Glomerular visceral epithelial cell (primary cell): ENCODE measurements around the gene SAFB2.

ENCODE experiments used
- DNase-seq: peaks from one replicate; pipeline ENCODE4 v3.0.0-alpha.2; 2016; ENCODE audit errors: extremely low spot score

Gene SAFB2

DNA sequence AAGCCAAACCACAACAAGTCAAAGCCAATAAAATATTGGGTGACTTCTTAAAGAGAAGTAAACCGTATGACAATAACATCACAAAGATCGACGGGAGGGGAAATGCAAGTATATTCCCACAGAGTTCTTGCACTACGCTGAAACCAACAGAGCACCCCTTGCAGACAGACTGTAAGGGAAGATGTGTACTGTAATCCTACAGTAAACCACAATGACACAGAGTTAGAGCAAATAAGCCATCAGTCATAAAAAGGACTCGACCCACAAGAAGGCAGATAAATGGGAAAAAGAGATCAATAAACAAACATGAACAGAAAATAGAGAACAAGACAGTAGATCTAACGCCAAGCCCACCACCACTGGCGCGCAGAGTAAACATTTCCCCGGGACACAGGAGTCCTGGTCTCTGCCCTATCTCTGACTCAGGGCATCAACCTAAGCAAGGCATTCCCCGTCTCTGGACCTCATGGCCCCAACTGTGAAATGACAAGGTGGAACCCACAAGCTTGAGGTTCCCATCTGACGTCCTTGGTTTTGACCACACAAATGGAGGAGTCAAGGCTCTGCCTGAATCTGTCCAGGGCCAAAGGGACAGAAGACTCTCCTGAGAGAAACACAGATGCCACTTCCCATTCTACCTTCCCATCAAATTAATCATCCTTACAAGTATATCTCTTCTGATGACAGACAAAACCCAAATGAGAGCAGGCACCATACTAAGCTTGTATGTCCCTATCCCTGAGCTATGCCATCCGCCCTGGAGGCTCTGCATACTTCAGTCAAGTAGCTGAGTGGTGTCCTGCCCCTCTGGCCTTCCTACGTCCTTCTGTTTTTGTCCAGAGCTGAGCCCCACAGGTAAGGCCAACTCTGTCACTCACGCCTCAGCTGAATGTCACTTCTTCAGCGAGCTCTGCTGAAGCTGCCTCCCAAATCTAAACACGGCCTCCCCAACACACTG is 15.0 kb downstream of the SAFB2 start:
- DNase-seq, result no peak

DNA sequence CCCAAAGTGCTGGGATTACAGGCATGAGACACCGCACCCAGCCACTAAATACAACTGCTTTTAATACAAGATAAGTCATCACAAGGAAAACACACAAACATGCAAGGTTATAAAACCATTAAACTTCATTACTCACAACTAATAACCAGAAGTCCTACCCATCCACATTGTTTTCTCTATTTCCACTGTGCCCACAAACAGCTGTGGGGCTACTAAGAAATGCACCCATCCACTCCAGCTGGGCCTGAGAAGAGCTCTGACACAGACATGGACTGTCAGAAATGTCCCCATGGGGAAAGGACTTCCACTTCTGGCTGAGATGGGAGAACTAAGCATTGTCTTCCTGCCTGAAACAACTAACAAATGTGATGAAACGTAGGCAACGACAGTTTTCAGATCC is 17.2 kb downstream of the SAFB2 start:
- DNase-seq, result no peak

DNA sequence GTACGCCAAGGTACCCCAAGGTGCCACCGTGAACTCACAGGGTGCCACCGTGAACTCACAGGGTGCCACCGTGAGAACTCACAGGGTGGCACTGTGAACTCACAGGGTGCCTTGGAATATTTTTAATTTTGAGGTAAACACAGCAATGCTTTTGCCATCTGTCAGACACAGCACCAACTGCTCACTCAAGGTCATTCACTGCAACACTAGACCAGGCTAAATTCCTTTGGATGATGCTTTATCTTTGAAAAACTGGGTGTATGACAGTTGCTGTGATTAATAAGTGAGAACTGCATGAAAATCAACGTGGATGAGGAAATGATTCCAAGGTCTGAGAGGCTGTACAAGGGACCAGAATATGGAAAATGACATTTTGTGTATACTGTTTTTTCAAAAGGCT is 18.9 kb downstream of the SAFB2 start:
- no peak for DNase-seq

DNA sequence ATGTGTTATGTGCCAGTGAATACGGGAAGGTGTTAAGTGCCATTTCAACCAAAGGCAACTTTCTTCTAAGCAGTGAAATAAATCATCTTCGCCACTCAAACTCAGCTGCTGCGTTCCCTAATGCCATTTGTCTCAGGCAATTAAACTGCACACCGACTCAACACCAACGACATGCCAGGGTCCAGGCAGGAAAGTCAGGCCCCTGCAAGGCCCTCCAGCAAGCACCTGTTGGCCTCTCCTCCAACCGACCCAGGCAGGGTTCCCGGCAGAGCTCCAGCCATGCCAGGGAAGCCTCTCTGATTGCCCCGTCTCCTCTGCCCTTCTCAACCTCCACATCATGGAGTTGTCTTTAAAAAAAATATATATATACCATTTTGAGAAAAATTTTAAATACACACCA is 21.8 kb downstream of the SAFB2 start:
- DNase-seq, result no peak

DNA sequence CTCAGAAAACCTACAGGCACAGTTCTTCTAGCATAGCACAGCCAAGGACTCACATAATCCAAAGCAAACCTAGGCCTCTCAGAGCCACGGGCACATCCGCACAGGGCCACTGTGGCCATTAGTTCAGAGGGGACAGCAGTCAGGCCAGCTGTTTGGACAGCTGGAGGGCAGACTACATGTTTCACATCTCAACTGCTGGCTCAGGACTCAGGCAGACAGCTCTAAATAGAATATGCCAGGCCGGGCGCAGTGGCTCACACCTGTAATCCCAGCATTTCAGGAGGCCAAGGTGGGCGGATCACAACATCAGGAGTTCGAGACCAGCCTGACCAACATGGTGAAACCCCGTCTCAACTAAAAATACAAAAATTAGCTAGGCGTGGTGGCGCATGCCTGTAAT is 26.8 kb downstream of the SAFB2 start:
- DNase-seq, result no peak

DNA sequence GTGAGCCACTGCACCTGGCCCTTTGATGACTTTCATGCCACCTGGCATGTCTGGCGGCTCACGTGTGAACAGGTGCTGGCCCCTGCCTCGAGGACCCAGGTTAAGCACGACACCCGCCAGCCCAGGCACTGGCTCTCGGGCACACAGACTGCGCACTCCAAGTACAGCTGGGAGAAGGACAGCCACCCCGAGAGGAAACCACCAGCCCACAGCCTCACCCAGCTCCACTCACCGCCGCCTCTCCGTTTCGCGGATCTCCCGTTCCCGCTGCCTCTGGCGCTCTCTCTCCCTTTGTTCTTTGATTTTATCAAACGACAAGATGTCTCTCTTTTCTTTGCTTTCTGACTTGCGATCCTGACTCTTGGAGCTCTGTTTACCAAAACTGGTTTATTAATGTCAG is 27.4 kb downstream of the SAFB2 start:
- DNase-seq, result no peak

DNA sequence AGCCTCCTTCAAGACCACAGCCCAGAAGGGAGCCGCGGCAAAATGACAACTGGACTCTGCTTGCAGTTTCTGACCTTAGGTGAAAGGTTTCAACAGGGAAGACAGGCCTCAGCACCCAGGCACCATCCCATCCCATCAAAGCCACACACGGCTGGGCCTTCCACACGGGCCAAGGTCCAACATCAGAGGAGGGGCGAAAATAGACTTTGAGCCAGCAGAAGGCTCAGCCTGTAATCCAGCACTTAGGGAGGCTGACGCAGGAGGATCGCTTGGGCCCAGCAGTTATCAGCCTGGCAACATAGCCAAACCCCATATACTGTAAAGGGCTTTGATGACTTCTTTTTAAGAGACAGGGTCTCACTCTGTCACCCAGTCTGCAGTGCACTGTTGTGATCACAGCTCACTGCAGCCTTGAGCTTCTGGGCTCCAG is 28.0 kb downstream of the SAFB2 start:
- DNase-seq, result no peak

DNA sequence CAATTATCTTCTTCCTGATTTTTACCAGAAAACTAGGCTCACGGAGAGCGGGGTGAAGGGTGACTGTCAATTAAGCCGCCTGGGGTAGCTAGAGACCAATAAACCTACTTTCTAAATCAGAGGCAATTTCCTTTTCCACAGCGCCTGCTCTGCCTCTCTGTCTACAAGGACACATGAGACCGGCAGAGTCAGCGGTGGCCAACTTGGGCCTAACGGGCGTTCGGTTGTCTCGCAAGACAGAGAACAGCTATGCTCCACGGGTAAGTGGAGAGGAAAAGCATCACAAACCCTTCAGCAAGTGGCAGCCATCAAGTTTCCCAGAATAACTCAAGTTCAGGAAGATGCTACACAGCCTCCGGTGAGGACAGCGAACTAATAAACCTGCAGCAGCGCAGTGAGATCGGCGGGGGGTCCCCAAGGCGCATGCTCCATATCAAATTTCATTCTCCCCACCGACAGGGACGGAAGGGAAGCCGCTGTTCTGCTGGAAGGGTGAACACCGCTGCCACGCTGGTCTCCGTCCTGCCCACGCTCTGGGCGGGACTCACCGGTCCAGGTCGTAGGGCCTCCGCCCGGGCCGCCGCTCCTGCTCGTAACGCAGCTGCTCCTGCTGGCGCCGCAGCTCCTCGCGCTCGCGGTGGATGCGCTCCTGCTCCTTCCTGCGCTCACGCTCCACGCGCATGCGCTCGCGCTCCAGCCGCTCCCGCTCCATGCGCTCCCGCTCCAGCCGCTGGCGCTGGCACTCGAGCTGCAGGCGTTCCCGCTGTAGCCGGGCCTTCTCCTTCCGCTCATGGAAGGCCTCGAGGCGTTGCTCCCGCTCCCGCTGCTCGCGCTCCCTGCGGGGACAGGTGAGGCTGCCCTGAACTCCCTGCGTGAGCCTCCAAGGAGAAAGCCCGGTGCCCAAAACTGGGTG is 29.0 kb downstream of the SAFB2 start:
- DNase-seq, result no peak

DNA sequence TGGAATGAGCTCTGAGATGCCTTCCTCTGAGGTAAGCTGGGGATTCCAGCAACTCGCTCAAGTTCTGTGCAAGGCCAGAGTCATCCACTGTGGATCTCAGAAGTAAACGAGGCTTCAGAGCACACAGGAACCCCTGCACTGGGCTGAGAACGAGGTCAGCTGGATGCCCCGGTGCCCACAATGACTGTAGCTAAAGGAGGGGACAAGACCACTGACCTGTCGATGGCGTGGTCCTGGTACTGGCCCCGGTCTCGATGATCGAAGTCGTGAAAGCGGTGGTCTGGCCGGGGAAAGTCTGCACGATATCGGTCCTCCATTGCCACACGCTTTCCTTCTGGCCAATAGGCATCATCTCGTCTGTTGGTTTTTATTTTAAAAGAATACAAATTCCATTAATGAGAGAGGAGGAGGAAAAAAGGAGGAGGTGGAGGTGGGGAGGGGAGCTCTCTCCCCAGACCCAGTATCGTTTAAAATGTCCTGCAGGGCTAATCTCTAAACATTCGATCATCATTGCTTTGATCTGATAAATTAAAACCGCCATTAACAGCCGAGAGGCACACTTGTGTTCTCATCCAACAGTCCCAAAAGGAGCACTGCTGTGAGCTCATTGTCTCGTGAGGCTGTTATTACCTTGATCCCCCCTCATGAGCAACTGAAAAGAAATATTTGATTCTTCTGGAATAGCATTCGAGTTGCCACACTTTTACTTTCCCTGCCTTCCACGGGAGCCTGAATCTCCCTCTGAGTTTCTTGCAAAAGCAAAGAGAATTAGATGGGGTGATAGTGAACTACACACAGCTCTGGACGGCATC is 29.8 kb downstream of the SAFB2 start:
- no peak for DNase-seq

DNA sequence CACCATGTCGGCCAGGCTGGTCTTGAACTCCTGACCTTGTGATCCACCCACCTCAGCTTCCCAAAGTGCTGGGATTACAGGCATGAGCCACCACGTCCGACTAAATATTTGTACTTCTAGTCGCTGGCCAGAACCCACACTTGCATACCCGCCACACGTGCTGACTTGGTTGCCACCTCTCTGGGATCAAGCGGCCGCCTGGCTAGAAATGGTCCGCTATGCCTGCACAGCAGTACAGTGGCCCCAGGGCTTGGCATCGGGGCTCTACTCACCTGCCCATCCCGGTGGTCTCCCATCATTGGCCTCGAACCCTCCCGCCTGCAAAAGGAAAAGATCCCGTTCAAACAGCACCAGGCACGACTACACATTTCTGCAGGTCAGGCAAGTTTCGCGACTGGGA is 31.1 kb downstream of the SAFB2 start:
- no peak for DNase-seq

DNA sequence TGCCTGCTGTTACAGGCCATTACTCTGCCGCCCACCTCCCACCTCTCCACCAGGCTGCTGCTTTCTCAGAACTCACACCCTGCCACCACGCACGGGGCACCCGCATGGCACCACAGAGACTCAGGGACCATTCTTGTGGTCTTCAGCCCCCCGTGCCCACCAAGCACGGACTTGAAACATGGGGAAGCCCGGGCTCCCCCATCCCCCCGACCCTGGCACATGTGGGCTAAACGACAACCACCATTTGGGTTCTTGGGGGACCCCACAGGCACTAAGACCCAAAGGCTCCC is 31.8 kb downstream of the SAFB2 start:
- DNase-seq, result no peak

DNA sequence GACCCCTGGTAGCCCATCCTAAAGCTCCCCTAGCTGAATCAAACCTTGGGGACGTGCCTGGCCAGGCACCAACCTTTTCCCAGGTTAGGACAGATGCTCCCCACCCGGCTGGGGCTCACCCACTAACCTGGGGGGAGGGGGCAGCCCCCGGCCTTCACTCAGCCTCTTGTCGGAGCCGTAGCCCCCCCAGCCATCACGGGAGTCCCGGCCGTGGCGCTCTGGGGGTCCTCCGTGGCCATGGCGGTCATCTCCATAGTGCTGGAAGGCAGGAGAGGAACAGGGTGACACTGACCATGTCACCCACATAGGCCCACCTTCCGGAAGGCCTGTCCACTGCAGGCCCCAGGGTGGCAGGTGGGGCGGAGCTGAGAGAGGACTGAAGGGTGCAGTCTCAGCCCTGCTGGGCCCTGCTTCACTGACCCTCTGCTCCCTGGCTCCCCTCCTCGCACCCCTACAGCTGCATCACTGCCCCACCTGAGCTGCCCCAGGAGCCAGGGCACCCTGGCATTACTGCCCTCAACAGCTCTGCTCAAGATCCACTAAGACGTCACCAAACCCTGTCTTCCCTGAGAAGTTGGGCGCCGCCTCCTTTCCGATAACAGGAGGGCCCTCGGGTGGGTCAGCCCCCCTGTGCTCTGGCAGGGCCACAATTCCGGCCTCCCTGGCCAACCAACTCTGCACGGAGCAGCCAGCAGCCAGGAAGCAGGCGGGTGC is 32.3 kb downstream of the SAFB2 start:
- no peak for DNase-seq

DNA sequence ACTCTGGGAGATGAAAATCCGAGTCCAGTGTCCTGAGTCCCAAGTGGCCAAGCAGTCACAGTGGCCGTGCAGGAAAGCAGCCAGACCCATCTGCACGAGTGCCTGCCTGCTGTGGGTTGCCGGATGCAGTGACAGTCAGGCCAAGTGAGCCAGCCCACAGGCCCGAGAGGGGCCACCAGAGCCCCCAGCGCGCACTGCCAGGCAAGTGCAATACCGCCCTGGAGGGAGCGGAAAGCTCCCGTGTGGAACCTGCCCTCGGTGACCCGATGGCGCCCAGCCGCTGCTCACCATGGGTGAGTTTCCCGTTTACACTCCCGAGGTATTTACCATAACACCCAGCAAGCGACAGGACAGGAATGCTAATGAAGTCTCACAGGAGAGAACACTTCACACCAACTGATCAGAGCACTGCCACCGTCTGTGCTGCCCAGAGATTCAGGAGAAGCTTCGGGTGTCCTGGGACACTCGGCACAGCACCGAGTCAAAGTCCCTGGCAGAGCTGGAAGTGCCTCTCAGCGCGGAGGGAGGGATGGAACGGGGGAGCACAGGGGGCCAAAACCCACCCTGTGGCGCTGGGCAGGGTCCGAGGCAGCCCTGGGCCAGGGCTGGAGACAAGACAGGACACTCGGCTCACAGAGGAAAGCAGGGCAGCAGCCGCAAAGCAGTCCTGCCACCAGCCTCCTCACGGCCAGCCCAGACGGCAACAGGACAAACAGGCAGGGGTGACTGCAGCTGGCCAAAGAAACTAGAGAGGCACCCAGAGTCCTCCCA is 33.5 kb downstream of the SAFB2 start:
- no peak for DNase-seq

DNA sequence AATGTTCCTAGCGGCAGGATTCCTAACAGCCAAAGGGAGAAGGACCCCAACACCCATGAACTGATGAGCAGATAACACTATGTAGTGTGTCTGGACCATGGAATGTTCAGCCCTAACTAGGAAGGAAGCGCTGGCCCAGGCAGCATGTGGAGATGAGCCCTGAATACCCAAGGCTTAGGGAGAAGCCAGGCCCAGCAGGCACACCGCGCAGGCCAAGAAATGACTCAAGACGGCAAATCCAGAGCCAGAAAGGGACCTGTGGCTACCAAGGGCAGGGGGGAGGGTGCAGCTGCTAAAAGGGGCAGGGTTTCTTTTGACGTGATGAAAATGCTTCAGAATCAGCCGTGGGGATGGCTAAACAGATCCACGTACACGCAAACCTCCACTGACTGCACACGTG is 34.1 kb downstream of the SAFB2 start:
- no peak for DNase-seq

DNA sequence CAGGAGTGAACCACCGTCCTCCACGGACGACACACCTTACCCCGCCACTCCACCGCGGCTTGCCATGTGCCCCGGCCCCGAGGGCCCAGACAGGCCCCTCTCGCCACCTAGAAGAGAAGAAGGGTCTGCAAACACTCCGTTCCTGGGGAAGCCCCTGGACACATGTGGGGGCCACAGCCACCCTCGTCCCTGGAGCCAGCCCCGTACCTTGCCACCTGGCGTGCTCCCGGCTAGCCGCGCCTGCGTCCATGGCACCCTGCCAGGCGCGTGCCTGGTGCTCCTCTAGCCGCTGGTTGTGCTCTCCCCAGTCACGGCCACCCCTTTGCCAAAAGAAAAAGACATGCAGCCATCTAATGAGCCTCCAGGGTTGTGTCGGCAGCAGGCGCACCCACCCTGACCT is 34.9 kb downstream of the SAFB2 start:
- no peak for DNase-seq

DNA sequence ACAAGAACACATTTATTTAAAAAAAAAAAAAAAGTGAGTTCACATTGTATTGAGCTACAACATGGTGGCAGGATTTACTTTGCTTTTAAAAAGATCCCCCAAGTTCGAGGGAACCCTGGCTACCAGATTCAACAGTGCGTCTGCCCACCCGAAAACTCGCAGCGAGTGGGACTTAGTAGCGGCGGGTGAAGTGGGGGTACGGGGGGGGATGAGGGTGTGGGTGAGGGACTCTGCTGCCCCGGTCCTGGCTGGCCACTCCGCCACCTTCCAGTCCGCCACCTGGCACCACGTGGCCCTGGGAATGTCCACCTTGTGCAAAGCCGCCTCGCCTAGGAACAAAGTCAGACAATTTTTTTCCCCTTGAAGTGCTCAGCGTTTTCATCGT is 35.5 kb downstream of the SAFB2 start:
- DNase-seq, result no peak

DNA sequence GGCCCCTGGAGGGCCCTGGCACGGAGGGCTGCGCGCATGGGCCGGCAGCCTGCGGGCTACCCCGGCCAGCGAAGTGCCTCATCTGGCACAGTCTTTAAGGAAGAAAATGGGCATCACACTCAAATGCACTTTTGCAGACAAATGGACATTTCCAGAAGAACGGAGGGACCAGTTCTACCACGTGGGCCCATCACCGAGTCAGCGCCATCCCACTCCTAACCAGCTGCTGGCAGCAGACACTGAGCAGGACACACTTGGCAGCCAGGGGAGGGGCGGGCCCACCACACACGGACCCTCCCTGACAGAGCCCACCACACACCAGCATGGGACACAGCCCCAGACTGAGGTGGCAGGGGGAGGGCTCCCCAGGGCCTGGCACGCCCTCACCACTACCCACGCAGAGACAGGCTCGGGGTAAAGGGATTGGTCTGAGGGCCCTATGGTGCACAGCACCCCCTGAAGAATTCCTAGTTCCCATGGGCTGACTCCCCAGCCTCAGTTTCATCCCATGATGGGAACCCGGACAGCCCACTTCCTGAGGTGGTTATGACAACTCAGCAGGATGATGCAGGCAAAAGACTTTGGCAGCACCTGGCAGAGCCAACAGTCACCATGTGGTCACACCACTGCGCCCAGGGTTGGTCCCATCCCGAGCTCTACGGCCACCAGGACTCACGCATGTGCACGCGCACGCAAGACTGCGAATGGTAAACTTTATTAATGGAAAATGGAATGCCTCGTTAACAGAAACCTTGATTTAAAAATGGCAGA is 36.1 kb downstream of the SAFB2 start:
- DNase-seq, result no peak

DNA sequence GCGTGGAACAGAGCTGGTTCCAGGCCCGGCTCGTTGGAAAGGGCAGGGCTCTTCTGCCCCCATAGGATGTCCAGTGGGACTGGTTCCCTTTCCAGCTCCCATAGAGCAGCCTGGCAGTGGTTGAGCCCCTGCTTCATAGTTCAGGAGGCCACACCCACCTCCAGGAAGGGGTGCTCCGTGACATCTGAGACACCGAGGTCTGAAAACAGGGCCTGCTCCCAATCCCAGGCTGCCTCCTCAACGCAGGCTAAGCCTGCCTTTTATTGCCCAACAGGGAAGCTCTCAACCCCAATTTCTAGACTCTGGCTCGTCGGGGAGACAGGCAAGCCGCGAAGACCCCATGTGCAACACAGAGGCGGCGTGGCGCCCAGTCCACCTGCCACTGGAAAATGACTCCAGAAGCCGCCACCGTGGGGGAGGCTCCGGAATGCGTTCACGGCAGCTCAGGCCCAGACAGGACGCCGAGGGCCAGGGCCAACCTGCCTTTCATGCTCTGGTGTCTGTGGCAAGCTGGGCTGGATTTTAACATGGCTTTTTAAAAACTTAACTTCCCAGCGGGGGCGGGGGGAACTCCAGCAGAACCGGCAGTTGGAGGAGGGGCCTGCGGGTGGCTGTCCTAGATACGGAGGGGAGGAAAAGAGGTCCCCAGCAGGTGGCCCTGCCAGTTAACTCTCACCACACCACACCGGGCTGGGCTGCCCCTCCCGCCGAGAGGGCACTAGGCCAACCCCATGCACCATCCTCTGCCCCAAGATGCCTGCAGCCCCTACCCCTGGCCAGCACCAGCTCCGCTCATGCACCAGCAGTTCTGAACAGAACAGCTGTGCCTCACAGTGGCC is 36.9 kb downstream of the SAFB2 start:
- DNase-seq, result no peak

DNA sequence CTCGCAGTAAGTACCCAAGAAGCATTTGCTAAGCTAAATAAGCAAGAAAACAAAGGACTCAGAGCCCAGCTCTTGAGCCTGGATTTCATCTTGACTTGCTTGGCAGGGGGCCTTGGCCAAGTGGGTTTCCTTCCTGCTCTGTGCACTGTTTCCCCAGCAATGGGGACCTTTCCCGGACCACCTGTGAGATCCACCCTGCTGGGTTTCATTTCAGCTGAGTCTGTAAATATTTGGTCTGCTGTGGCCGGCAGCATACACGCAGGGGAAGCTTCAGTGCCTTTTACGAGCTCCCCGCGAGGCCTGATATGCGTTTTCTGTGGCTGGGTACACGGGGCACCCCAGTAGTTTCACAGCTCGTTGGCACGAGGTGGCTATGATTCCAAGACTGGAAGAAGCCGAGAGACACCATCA is 42.4 kb downstream of the SAFB2 start:
- no peak for DNase-seq
